Stimulated activated CD4-positive, alpha-beta T cell treated with anti-CD3 and anti-CD28 coated beads, TNF-alpha, amount 100 ng/mL, for 1 hour (primary cell): ENCODE data around the gene PRR4.

Source experiments
- DNase-seq, 3 donors: peaks; one replicate each; pipeline ENCODE4 v3.0.0-alpha.2; 2020; ENCODE audit warnings: low read depth in 3 of 3, low spot score in 1 of 3

PRR4 gene

DNA sequence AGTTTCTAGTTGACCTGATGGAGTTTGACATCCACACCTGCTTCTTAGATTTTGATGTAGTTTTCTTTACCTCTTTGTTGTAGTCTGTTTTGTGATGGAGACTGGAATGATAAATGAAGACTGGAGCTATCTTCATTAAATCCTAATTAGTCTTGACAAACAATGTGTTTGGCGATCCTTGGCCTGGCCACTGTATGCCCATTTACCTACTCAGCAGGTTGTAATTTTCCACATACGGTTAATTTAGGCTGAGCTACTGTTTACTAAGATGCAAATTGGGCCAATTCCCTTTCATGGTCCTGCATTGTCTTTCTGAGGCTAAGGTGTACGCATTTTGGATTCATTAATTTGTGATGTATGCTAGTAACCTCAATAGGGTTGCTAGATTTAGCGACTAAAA is 46.7 kb downstream of the PRR4 start, which contains the start of gene TAS2R7:
Gene TAS2R7, minus strand, starts transcription at position 41 of the 400 bp plus-strand sequence. CDS start 57 bp downstream, outside the sequence.
- no peak for DNase-seq

GRCh38 chr12:10801741-10802140 is 47.5 kb downstream of the PRR4 start:
- no peak for DNase-seq
